Smooth muscle cell (in vitro differentiated cells): Measurements from ENCODE around the gene TBC1D10B. TPM values are rescaled to one million over a fixed set of nuclear protein-coding genes. Genes with fewer than 3 reads are reported as not detected.
A peak's percentile ranks its signal among the peaks of the same experiment; 100 is the strongest.

Source experiments
- DNase-seq: peaks from one replicate; lab custom pipeline; 2025; ENCODE audit not compliant: unreplicated experiment; lab: John Stamatoyannopoulos, UW
- H2AFZ ChIP-seq: fragments of 200-600 bp; sonication (generic); 2 replicates; pipeline ENCODE4 v1.6.0; 2016; ENCODE audit warnings: antibody characterized with exemption, low read depth, mild to moderate bottlenecking
- H3F3A ChIP-seq: fragments of 200-600 bp; sonication (generic); 2 replicates; pipeline ENCODE4 v1.6.0; 2017; ENCODE audit warnings: antibody characterized with exemption, low read depth
- H3K27ac ChIP-seq: fragments of 200-600 bp; sonication (generic); 2 replicates; pipeline ENCODE4 v1.5.1; 2016; ENCODE audit warnings: low read depth, mild to moderate bottlenecking
- H3K27me3 ChIP-seq: fragments of 200-600 bp; sonication (generic); 2 replicates; pipeline ENCODE4 v1.6.1; 2016; ENCODE audit warnings: low read depth, mild to moderate bottlenecking
- H3K36me3 ChIP-seq: fragments of 200-600 bp; sonication (generic); 2 replicates; pipeline ENCODE4 v1.5.1; 2016; ENCODE audit warnings: low read depth
- H3K4me1 ChIP-seq: fragments of 200-600 bp; sonication (generic); 2 replicates; pipeline ENCODE4 v1.5.1; 2016; ENCODE audit warnings: low read depth
- H3K4me2 ChIP-seq: fragments of 200-600 bp; sonication (generic); 2 replicates; pipeline ENCODE4 v1.6.0; 2016; ENCODE audit warnings: mild to moderate bottlenecking
- H3K4me3 ChIP-seq: fragments of 200-600 bp; sonication (generic); 2 replicates; pipeline ENCODE4 v1.5.1; 2016; ENCODE audit warnings: mild to moderate bottlenecking
- H3K79me2 ChIP-seq: fragments of 200-600 bp; sonication (generic); 2 replicates; pipeline ENCODE4 v1.6.0; 2016; ENCODE audit warnings: low read depth, mild to moderate bottlenecking
- H3K9ac ChIP-seq: fragments of 200-600 bp; sonication (generic); 2 replicates; pipeline ENCODE4 v1.6.0; 2016; ENCODE audit warnings: low read depth
- H3K9me3 ChIP-seq: fragments of 200-600 bp; sonication (generic); replicated peaks from 2 replicates; pipeline ENCODE4 v1.5.1; 2016; ENCODE audit warnings: low read depth
- H4K20me1 ChIP-seq: fragments of 200-600 bp; sonication (generic); 2 replicates; pipeline ENCODE4 v1.6.0; 2016; ENCODE audit warnings: low read depth
- WGBS: methylation state at CpG from one replicate; pipeline ENCODE4 v1.1.7; 2016; ENCODE audit warnings: low lambda C conversion rate; 5-methylcytosine and 5-hydroxymethylcytosine counted together
- polyA plus RNA-seq: library from polyadenylated mRNA; unstranded; fragments of >200 nt; fragmentation: Nextera tagmentation; extraction: Ambion mirVana; gene quantifications from 2 replicates; pipeline ENCODE4 v1.2.1, GENCODE V29; 2016
- total RNA-seq: library from RNA; depleted of rRNA; stranded (reverse); fragments of >200 nt; gene quantifications from 2 replicates; pipeline ENCODE4 v1.2.3, GENCODE V29; 2014
- TF ChIP-seq, protein P1 (sequence below): fragments of 200-600 bp; sonication (generic); IDR thresholded peaks from 2 replicates; pipeline ENCODE4 v1.5.1; 2017; ENCODE audit warnings: borderline replicate concordance, mild to moderate bottlenecking, antibody characterized with exemption; ENCODE audit not compliant: insufficient read depth, poor library complexity, severe bottlenecking

TBC1D10B gene
- total and polyA plus RNA-seq, 2 experiments from 2014 or later, result 17.7 to 37.4 TPM

DNA sequence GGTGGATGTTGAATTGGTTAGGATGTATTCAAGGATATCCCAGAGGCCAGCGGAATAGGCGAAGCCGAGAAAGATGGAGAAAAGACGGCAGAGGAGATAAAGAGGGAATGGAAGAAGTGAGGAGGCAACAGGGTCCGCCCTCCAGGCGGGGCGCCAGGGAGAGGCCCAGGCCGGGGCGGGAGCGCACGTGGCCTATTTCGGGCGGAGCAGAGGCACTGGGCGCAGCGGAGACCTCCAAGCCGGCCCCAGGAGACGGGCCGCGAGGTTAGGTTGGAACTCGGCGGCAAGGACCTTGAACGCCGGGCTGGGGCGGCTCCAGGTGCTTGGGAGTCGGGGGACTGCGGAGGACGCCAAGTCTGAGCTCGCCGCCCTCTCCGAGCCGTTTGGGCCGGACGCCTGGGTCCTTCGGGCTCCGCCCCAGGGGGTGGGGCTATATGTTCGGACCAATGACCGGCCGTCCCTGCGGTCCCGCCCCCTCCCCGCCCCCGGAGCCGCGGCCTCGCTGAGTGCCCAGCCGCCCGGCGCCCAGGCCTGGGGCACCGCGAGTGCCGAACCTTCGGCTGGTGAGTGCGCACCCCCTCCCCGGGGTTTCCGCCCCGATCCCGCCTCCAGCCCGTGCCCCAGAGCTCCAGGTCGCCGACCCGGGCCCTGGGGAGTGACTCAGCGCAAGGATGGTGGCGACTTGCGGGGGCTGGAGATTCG, 37.0 kb upstream of the TBC1D10B start, which contains the start of gene ZNF771:
Gene ZNF771 (plus strand): TSS at position 505 of the 702 bp plus-strand sequence. CDS start 448 bp downstream, outside the sequence.
- H3K27ac ChIP-seq, result peak within 1 kb of the TSS; percentile 84
- no peaks in the 10 kb centered on the region for H3K9me3 ChIP-seq
- H3K79me2 ChIP-seq, result peaks cover 15% of the 10 kb centered on the region
- H3K4me3 ChIP-seq, result peak within 1 kb of the TSS; percentile 80
- peak within 1 kb of the TSS; percentile 84 for H3K4me2 ChIP-seq
- under 1% methylated on average over 42 of the region's 65 CpGs for WGBS
- H3K4me1 ChIP-seq, result peaks cover 6% of the 10 kb centered on the region
- TF ChIP-seq, protein P1, sequence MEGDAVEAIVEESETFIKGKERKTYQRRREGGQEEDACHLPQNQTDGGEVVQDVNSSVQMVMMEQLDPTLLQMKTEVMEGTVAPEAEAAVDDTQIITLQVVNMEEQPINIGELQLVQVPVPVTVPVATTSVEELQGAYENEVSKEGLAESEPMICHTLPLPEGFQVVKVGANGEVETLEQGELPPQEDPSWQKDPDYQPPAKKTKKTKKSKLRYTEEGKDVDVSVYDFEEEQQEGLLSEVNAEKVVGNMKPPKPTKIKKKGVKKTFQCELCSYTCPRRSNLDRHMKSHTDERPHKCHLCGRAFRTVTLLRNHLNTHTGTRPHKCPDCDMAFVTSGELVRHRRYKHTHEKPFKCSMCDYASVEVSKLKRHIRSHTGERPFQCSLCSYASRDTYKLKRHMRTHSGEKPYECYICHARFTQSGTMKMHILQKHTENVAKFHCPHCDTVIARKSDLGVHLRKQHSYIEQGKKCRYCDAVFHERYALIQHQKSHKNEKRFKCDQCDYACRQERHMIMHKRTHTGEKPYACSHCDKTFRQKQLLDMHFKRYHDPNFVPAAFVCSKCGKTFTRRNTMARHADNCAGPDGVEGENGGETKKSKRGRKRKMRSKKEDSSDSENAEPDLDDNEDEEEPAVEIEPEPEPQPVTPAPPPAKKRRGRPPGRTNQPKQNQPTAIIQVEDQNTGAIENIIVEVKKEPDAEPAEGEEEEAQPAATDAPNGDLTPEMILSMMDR, result no peak
- peaks cover 10% of the 10 kb centered on the region for H3F3A ChIP-seq
- H4K20me1 ChIP-seq, result peaks cover 5% of the 10 kb centered on the region
- H3K27me3 ChIP-seq, result no peaks in the 10 kb centered on the region
- peak; percentile 94 for DNase-seq
- H2AFZ ChIP-seq, result peak within 1 kb of the TSS; percentile 82
- H3K36me3 ChIP-seq, result no peaks in the 10 kb centered on the region
- peak within 1 kb of the TSS; percentile 77 for H3K9ac ChIP-seq

DNA sequence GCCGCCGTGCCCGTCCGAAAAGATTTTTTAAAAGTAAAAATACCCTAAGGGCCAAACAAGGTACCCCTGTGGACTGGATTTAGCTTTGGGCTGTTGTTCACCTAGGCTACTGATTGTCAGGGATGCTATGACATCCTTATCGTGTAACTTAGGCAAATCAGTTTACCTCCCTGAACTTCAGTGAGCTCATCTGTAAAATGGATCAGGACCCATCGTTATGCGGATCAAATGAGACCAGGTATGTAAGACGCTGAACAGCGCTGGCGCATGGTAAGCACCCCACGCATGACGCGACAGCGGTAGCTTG, 36.5 kb upstream of the TBC1D10B start:
- Histone ChIP-seq H3K27me3 (no peaks in the 10 kb centered on the region), H3K4me3 (peak overlapping the region; percentile 80), H3K9ac (no peak overlapping the region), H3K27ac (peak overlapping the region; percentile 84), H4K20me1 (peaks cover 5% of the 10 kb centered on the region), H3K4me2 (peak overlapping the region; percentile 84), H3K36me3 (no peaks in the 10 kb centered on the region), H3K79me2 (peaks cover 10% of the 10 kb centered on the region), H3K9me3 (no peaks in the 10 kb centered on the region), H3K4me1 (peaks cover 6% of the 10 kb centered on the region), H2AFZ (peak overlapping the region; percentile 82), H3F3A (peaks cover 13% of the 10 kb centered on the region)
- 33% methylated on average over 14 of the region's 14 CpGs for WGBS
- TF ChIP-seq, protein P1, result no peak
- DNase-seq, result no peak

DNA sequence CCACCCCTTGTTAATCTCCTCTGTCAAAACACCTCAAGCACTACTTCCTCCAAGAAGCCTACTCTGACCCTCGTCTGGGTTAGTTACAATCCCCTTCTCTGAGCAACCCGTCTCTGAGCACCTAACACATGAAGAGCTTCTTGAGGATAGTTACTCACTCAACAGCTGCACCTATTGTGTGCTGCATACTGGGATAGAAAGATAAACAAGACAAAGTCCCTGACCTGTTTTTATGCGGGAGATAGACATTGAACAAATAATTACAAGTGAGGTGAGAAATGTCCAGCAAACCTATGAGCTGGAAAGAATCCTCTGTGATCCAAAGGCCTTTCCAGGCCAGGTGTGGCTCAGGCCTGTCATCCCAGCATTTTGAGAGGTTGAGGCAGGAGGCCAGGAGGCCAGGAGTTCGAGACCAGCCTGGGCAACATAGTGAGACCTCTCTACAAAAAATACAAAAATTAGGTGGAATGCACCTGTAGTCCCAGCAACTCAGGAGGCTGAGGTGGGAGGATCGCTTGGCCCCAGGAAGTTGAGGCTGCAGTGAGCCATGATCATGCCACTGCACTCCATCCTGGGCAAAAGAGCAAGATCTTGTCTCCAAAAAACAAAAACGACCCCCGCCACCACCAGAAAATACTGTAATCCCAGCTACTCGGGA, 31.6 kb upstream of the TBC1D10B start:
- WGBS, result 82% methylated on average over 8 of the region's 8 CpGs
- Histone ChIP-seq H3K4me1 (peaks cover 16% of the 10 kb centered on the region), H3F3A (peaks cover 29% of the 10 kb centered on the region), H3K4me3 (no peak overlapping the region), H4K20me1 (no peaks in the 10 kb centered on the region), H3K9me3 (no peaks in the 10 kb centered on the region), H3K4me2 (no peak overlapping the region), H2AFZ (no peak overlapping the region), H3K9ac (no peak overlapping the region), H3K36me3 (no peaks in the 10 kb centered on the region), H3K79me2 (peaks cover 15% of the 10 kb centered on the region), H3K27ac (peak overlapping the region; percentile 96), H3K27me3 (no peaks in the 10 kb centered on the region)
- no peak for DNase-seq
- TF ChIP-seq, protein P1, result no peak
